A549 (cell line): ENCODE data around the gene CCL17. TPM values are rescaled to one million over a fixed set of nuclear protein-coding genes. Genes with fewer than 3 reads are reported as not detected.

Experiments
- ATAC-seq, 2 experiments: fragments of 200-7000 bp in 1 of 2; fragments of >200 bp in 1 of 2; cut with Nextera tagmentation in 1 of 2; cut with Tn5 transposase in 1 of 2; 3 replicates each; pipeline versions ENCODE4 v1.8.0 to v1.9.1; 2018 to 2020; ENCODE audit warnings: mild to moderate bottlenecking in 1 of 2, moderate library complexity in 1 of 2
- CTCF ChIA-PET: fragments of 300-600 bp; sonication (Branson Sonifier 250); formaldehyde crosslinking; extraction: SDS; loops from one replicate; lab custom pipeline; 2021; ENCODE audit warnings: antibody characterized with exemption, inconsistent platforms; lab: Yijun Ruan, JAX
- POLR2A ChIA-PET: fragments of 350-600 bp; formaldehyde crosslinking; extraction: SDS; loops from one replicate; lab custom pipeline; 2021; ENCODE audit warnings: antibody characterized with exemption, inconsistent platforms; lab: Yijun Ruan, JAX
- DNase-seq, 2 experiments: peaks; one replicate each; pipeline versions ENCODE4 v3.0.0 to v3.0.0-alpha.2; 2011 to 2016; ENCODE audit warnings: low read depth in 1 of 2, low spot score in 1 of 2
- FAIRE-seq: peaks from 2 replicates; lab custom pipeline; 2011; peaks lifted over from hg19 to GRCh38; lab: Jason Lieb, UNC
- H3K27ac ChIP-seq, 2 experiments: fragments of >200 bp; sonication (Bioruptor Twin); formaldehyde crosslinking; 3 replicates each; pipeline ENCODE4 v1.5.1; 2016 to 2017
- H3K4me1 ChIP-seq: fragments of >200 bp; sonication (Bioruptor Twin); formaldehyde crosslinking; 3 replicates; pipeline ENCODE4 v1.6.1; 2016
- H3K4me2 ChIP-seq: fragments of >200 bp; sonication (Bioruptor Twin); formaldehyde crosslinking; 3 replicates; pipeline ENCODE4 v1.6.1; 2016
- H3K4me3 ChIP-seq: fragments of >200 bp; sonication (Bioruptor Twin); formaldehyde crosslinking; 3 replicates; pipeline ENCODE4 v1.5.1; 2016
- H3K9me3 ChIP-seq: fragments of >200 bp; sonication (Bioruptor Twin); formaldehyde crosslinking; 3 replicates; pipeline ENCODE4 v1.6.1; 2016
- BHLHE40 ChIP-seq: IDR thresholded peaks from 2 replicates; pipeline ENCODE4 v1.6.1; 2012; ENCODE audit warnings: low read depth, low read length, inconsistent platforms
- CEBPB ChIP-seq, 2 experiments: fragments of >200 bp in 1 of 2; sonication (Bioruptor Twin) in 1 of 2; formaldehyde crosslinking in 1 of 2; IDR thresholded peaks; 2 replicates each; pipeline ENCODE4 v1.6.1; 2012 to 2016
- CHD2 ChIP-seq: fragments of 150-350 bp; IDR thresholded peaks from 2 replicates; pipeline ENCODE4 v1.6.1; 2014; ENCODE audit warnings: low read length; ENCODE audit not compliant: partially characterized antibody
- ESRRA ChIP-seq: fragments of 150-350 bp; IDR thresholded peaks from 2 replicates; pipeline ENCODE4 v1.6.1; 2014; ENCODE audit warnings: mild to moderate bottlenecking, low read length, borderline replicate concordance
- GATA3 ChIP-seq: IDR thresholded peaks from 2 replicates; pipeline ENCODE4 v1.6.1; 2012; ENCODE audit warnings: borderline replicate concordance
- HDAC2 ChIP-seq: fragments of 200-600 bp; sonication (generic); IDR thresholded peaks from 2 replicates; pipeline ENCODE4 v1.6.1; 2016
- HES2 ChIP-seq: fragments of >200 bp; sonication (Bioruptor Twin); formaldehyde crosslinking; IDR thresholded peaks from 2 replicates; pipeline ENCODE4 v1.6.1; 2016
- HEYL ChIP-seq: fragments of 250-450 bp; sonication (Bioruptor Pico); IDR thresholded peaks from 2 replicates; pipeline ENCODE4 v1.8.0; 2021; ENCODE audit warnings: mild to moderate bottlenecking, moderate library complexity
- HOXB13 ChIP-seq: fragments of 250-450 bp; sonication (Bioruptor Pico); IDR thresholded peaks from 2 replicates; pipeline ENCODE4 v1.5.0; 2020; ENCODE audit warnings: low read depth, mild to moderate bottlenecking, moderate library complexity
- KDM1A ChIP-seq: fragments of 200-600 bp; sonication (generic); IDR thresholded peaks from 2 replicates; pipeline ENCODE4 v1.6.1; 2016; ENCODE audit warnings: low read depth, mild to moderate bottlenecking
- MAFK ChIP-seq: fragments of 450-650 bp; IDR thresholded peaks from 2 replicates; pipeline ENCODE4 v1.6.1; 2014; ENCODE audit not compliant: partially characterized antibody
- NFE2L2 ChIP-seq: fragments of 150-350 bp; conservative IDR thresholded peaks from 2 replicates; pipeline ENCODE4 v1.6.1; 2014; ENCODE audit warnings: low read length
- POLR2A ChIP-seq: IDR thresholded peaks from 2 replicates; pipeline ENCODE4 v1.6.1; 2012; ENCODE audit warnings: mild to moderate bottlenecking, low read length
- RAD21 ChIP-seq, 2 experiments: fragments of >200 bp in 1 of 2; sonication (Bioruptor Twin) in 1 of 2; formaldehyde crosslinking in 1 of 2; IDR thresholded peaks in 1 of 2; conservative IDR thresholded peaks in 1 of 2; 2 replicates in 1 of 2; 3 replicates in 1 of 2; pipeline ENCODE4 v1.6.1; 2012 to 2018; ENCODE audit warnings: inconsistent platforms in 1 of 2
- RCOR1 ChIP-seq: fragments of 150-350 bp; IDR thresholded peaks from 2 replicates; pipeline ENCODE4 v1.6.1; 2014; ENCODE audit warnings: antibody characterized with exemption, low read length, low read depth
- RNF2 ChIP-seq: fragments of 200-600 bp; sonication (generic); IDR thresholded peaks from 2 replicates; pipeline ENCODE4 v1.6.1; 2016; ENCODE audit warnings: low read depth, mild to moderate bottlenecking, antibody characterized with exemption, moderate library complexity, borderline replicate concordance
- TFCP2L1 ChIP-seq: fragments of 250-450 bp; sonication (Bioruptor Pico); IDR thresholded peaks from 2 replicates; pipeline ENCODE4 v1.5.0; 2021; ENCODE audit warnings: mild to moderate bottlenecking
- USF2 ChIP-seq: fragments of 450-650 bp; IDR thresholded peaks from 2 replicates; pipeline ENCODE4 v1.6.1; 2014; ENCODE audit warnings: antibody characterized with exemption
- ZFP36 ChIP-seq: fragments of 450-650 bp; IDR thresholded peaks from 2 replicates; pipeline ENCODE4 v1.6.1; 2014; ENCODE audit warnings: borderline replicate concordance; ENCODE audit not compliant: partially characterized antibody
- WGBS: methylation state at CpG from one replicate; pipeline ENCODE4 v1.1.6; 2017; ENCODE audit errors: missing lambda C conversion rate; 5-methylcytosine and 5-hydroxymethylcytosine counted together
- polyA plus RNA-seq, 4 experiments: library from polyadenylated mRNA; depleted of rRNA in 3 of 4; stranded (reverse); fragments of >200 nt; fragmentation: RNase III in 1 of 4; extraction: RNeasy Plus Mini Kit Qiagen cat#74134 plus additional on column Dnase treatment in 1 of 4; gene quantifications; 2 replicates in 3 of 4; 3 replicates in 1 of 4; pipeline ENCODE4 v1.2.3, GENCODE V29; 2011 to 2017
- TF ChIP-seq, protein P1 (sequence below): fragments of 250-450 bp; sonication (Bioruptor Pico); IDR thresholded peaks from 2 replicates; pipeline ENCODE4 v1.5.0; 2020; ENCODE audit warnings: low read depth, mild to moderate bottlenecking, moderate library complexity
- TF ChIP-seq, protein P2 (sequence below): fragments of >200 bp; sonication (Bioruptor Twin); formaldehyde crosslinking; IDR thresholded peaks from 3 replicates; pipeline ENCODE4 v1.6.1; 2016
- TF ChIP-seq, protein P3 (sequence below): fragments of 250-450 bp; sonication (Bioruptor Pico); IDR thresholded peaks from 2 replicates; pipeline ENCODE4 v1.5.0; 2021; ENCODE audit warnings: mild to moderate bottlenecking, moderate library complexity, borderline replicate concordance

The CCL17 gene
- polyA plus RNA-seq, 2 of the 4 experiments (the other 2 are of a cell fraction) = not detected

DNA sequence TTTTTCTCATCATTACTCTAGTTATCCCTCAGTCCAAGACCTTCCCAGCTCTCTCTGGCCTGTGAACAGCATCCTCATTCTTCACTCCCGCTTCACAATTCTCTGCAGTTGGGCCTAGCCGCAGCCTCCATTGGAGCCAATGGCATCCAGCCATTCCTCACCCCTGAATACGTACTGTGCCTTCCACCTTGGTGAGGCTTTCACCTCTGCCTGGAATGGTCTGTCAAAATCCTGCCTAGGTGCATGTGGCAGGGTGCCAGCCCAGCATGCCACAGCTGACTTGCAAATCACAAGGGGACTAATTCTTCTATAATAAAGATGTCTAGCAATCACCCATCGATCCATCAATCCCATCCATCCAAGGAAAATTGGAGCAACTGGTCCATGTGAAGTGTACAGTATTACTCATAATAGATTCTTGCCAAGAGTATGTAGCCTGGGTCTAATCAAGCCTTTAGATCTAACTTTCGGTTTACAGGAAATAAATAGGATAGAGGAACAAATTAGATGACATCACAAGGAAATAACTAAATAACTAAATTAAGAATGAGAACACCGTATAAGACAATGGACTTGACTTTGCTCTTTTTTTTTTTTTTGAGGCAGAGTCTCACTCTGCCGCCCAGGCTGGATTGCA is 37.3 kb upstream of the CCL17 start:
- no peak overlapping the region for H3K4me2 ChIP-seq
- H3K4me1 ChIP-seq = peaks cover 4% of the 10 kb centered on the region
- ChIA-PET POLR2A (interaction anchor here (1.0 kb wide), 1 partner anchor 13 kb away, joined by 3 read pairs; no protein-coding TSS in a partner anchor), CTCF (interaction anchor here (1.3 kb wide), 1 partner anchor 51 kb away, joined by 7 read pairs; no protein-coding TSS in a partner anchor)
- TF ChIP-seq HEYL (CRISPR knock-in tag) (no peak), HDAC2 (no peak), GATA3 (no peak), KDM1A (no peak), USF2 (no peak), TFCP2L1 (CRISPR knock-in tag) (no peak), ZFP36 (no peak), BHLHE40 (no peak), HES2 (no peak), HOXB13 (CRISPR knock-in tag) (no peak), NFE2L2 (no peak), RNF2 (no peak)
- TF ChIP-seq, protein P1, sequence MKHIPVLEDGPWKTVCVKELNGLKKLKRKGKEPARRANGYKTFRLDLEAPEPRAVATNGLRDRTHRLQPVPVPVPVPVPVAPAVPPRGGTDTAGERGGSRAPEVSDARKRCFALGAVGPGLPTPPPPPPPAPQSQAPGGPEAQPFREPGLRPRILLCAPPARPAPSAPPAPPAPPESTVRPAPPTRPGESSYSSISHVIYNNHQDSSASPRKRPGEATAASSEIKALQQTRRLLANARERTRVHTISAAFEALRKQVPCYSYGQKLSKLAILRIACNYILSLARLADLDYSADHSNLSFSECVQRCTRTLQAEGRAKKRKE (CRISPR knock-in tag) = no peak
- TF ChIP-seq, protein P2, sequence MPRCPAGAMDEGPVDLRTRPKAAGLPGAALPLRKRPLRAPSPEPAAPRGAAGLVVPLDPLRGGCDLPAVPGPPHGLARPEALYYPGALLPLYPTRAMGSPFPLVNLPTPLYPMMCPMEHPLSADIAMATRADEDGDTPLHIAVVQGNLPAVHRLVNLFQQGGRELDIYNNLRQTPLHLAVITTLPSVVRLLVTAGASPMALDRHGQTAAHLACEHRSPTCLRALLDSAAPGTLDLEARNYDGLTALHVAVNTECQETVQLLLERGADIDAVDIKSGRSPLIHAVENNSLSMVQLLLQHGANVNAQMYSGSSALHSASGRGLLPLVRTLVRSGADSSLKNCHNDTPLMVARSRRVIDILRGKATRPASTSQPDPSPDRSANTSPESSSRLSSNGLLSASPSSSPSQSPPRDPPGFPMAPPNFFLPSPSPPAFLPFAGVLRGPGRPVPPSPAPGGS = no peak
- TF ChIP-seq, all 56 proteins: peak for 0
- no peak overlapping the region for H3K27ac ChIP-seq
- ATAC-seq (no peak), FAIRE-seq (no peak), DNase-seq (no peak)
- H3K4me3 ChIP-seq = no peak overlapping the region
- WGBS = 65% methylated on average over 7 of the region's 7 CpGs
- H3K9me3 ChIP-seq = no peaks in the 10 kb centered on the region

GRCh38 chr16:57371494-57372371 is 32.8 kb upstream of the CCL17 start:
- POLR2A ChIA-PET = no interaction called here
- CTCF ChIA-PET = interaction anchor here (0.6 to 2.3 kb wide), 13 partner anchors 8 to 682 kb away, joined by 3 to 11 read pairs (median 4); partner anchors contain the start of gene CCL22
- FAIRE-seq (no peak), DNase-seq (no peak), ATAC-seq (peak in 1 of 2 experiments; percentile 8; a peak in 2 of 6 replicates)
- Histone ChIP-seq H3K9me3 (no peaks in the 10 kb centered on the region), H3K4me1 (peaks cover 27% of the 10 kb centered on the region), H3K4me2 (peak overlapping the region; percentile 61; the same call in 2 of the 3 replicates), H3K4me3 (no peak overlapping the region), H3K27ac (peak overlapping the region; percentile 29 to 80; a peak in 4 of 6 replicates)
- no peak for TF ChIP-seq ESRRA
- TF ChIP-seq KDM1A = no peak
- no peak for TF ChIP-seq CEBPB (IDR thresholded peaks at IDR 0.05)
- TF ChIP-seq MAFK = no peak
- TF ChIP-seq, protein P3, sequence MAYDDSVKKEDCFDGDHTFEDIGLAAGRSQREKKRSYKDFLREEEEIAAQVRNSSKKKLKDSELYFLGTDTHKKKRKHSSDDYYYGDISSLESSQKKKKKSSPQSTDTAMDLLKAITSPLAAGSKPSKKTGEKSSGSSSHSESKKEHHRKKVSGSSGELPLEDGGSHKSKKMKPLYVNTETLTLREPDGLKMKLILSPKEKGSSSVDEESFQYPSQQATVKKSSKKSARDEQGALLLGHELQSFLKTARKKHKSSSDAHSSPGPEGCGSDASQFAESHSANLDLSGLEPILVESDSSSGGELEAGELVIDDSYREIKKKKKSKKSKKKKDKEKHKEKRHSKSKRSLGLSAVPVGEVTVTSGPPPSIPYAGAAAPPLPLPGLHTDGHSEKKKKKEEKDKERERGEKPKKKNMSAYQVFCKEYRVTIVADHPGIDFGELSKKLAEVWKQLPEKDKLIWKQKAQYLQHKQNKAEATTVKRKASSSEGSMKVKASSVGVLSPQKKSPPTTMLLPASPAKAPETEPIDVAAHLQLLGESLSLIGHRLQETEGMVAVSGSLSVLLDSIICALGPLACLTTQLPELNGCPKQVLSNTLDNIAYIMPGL (CRISPR knock-in tag) = no peak
- no peak for TF ChIP-seq POLR2A
- TF ChIP-seq RAD21 (conservative IDR thresholded peaks at IDR 0.05 in 1 of 2, IDR thresholded peaks at IDR 0.05 in 1 of 2) = no peak
- TF ChIP-seq RCOR1 = no peak
- no peak for TF ChIP-seq CHD2
- 82% methylated on average over 13 of the region's 15 CpGs for WGBS
